Activated naive CD8-positive, alpha-beta T cell treated with anti-CD3 and anti-CD28 coated beads, Interleukin-2, amount 50 U/mL, for 24 hours (primary cell): ENCODE results near the gene F2RL3.
A peak's percentile ranks its signal among the peaks of the same experiment; 100 is the strongest.

Experiments
- ATAC-seq: fragments of 150-1000 bp; cut with Tn5 transposase; one replicate; pipeline ENCODE4 v1.10.0; 2021
- DNase-seq: peaks from one replicate; pipeline ENCODE4 v3.0.0; 2021
- H3K27ac Mint-ChIP-seq: one replicate; pipeline ENCODE4 v1.8.0; 2021; ENCODE audit warnings: mild to moderate bottlenecking, mixed read lengths
- H3K27me3 Mint-ChIP-seq: one replicate; pipeline ENCODE4 v1.8.0; 2021; ENCODE audit warnings: mixed read lengths
- H3K36me3 Mint-ChIP-seq: one replicate; pipeline ENCODE4 v1.8.0; 2021; ENCODE audit warnings: low read depth, mixed read lengths
- H3K4me1 Mint-ChIP-seq: one replicate; pipeline ENCODE4 v1.8.0; 2021; ENCODE audit warnings: mixed read lengths
- H3K4me3 Mint-ChIP-seq: one replicate; pipeline ENCODE4 v1.8.0; 2021; ENCODE audit warnings: mild to moderate bottlenecking, moderate library complexity, mixed read lengths
- H3K9me3 Mint-ChIP-seq: one replicate; pipeline ENCODE4 v1.8.0; 2021; ENCODE audit warnings: mixed read lengths

F2RL3 gene

DNA sequence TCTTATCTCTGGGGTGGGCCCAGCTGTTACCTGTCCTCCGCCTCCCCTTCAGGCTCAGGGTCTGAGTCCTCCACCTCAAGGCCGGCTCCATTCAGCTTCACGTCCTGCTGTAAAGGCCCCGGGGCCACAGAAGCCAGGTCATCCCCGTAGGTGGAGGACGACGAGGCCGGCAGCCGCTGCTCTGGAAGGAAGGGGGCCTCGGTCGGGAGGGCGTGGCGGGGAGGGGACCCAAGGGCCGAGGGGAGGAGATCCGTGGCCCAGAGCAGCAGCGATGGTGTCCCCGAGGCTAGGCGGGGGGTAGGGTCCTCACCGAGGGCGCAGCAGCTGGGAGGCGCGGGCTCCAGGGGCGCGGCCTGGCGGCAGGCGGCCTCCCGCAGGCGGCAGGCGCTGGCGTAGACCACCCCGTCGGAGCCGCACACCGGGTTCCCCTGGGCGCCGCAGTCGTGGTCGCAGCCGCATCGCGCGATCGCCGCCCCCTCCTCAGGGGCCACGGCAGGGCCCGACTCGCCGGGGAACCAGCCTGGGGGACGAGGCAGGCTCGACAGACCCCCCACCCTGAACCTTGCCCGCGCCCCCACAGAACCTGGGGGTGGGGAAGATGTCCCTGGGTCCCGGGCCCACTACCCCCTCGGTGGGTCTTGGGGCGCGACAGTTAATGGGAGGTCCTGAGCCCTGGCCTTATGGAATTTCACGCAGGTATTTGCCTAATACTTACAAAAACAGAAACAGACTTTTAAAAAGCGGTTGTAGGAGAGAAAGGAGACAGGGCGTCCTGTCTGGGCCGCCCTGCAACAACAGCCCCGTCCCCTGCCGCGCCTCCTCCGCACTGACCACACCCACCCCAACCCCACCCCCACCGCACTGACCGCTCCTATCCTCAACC is 7.6 kb downstream of the F2RL3 start:
- Mint-ChIP-seq H3K9me3 (no peaks in the 10 kb centered on the region), H3K4me3 (peak overlapping the region; percentile 36), H3K36me3 (no peaks in the 10 kb centered on the region), H3K27me3 (peaks cover 17% of the 10 kb centered on the region), H3K4me1 (peaks cover 20% of the 10 kb centered on the region), H3K27ac (no peak overlapping the region)
- ATAC-seq: peak; percentile 8
- no peak for DNase-seq

DNA sequence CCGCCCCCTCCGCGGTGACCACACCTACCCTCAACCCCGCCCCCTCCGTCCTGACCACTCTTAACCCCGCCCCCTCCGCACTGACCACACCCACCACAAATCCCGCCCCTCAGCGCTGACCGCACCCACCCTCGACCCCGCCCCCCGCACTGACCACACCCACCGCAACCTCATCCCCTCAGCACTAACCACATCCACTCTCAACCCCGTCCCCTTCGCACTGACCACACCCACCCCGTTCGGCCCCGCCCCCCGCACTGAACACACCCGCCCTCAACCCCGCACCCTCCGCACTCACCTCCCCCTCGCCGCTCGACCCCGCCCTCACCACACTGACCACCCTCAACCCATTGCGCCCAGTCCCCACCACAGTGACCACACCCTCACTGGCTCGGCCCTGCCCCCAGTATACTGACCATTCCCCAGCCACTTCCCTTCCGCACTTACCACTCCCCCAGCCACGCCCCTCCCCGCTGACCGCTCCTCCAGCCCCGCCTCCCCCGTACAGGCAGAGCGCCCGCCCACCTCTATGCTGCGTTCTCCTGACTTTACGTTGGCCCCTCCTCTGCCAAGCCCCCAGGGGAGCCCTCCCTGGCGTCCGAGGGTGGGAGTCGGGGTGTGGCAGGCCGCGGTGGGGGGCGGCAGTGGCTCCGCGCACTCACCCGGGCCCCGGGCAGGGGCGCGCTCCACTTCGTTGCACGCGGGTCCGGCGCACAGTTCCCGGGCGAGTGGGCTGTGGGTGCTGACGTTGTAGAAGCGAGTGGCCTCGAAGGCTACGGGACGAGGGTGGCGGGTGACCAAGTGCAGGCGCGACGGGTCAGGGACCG is 8.4 kb downstream of the F2RL3 start:
- DNase-seq (peak; percentile 77), ATAC-seq (peak; percentile 51)
- Mint-ChIP-seq H3K27ac (no peak overlapping the region), H3K9me3 (no peaks in the 10 kb centered on the region), H3K36me3 (no peaks in the 10 kb centered on the region), H3K4me3 (no peak overlapping the region), H3K4me1 (peaks cover 20% of the 10 kb centered on the region), H3K27me3 (peaks cover 17% of the 10 kb centered on the region)

DNA sequence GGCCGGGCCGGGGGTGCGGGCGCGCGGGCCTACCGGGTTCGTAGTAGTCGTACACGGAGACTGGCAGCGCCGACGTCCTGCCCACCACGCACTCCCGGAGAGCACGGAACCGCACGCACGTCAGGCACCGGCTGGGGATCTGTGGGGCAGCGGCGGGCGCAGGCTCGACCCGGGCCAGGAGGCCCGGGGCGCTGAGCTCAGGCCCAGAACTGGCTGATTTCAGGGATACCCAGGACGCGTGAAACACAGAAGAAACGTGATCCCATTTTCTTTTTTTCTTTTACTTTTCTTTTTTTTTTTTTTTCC is 9.0 kb downstream of the F2RL3 start:
- H3K4me3 Mint-ChIP-seq: peak overlapping the region; percentile 52
- peaks cover 17% of the 10 kb centered on the region for H3K27me3 Mint-ChIP-seq
- no peaks in the 10 kb centered on the region for H3K9me3 Mint-ChIP-seq
- no peak for DNase-seq
- peaks cover 20% of the 10 kb centered on the region for H3K4me1 Mint-ChIP-seq
- no peaks in the 10 kb centered on the region for H3K36me3 Mint-ChIP-seq
- ATAC-seq: no peak
- peak overlapping the region; percentile 56 for H3K27ac Mint-ChIP-seq

DNA sequence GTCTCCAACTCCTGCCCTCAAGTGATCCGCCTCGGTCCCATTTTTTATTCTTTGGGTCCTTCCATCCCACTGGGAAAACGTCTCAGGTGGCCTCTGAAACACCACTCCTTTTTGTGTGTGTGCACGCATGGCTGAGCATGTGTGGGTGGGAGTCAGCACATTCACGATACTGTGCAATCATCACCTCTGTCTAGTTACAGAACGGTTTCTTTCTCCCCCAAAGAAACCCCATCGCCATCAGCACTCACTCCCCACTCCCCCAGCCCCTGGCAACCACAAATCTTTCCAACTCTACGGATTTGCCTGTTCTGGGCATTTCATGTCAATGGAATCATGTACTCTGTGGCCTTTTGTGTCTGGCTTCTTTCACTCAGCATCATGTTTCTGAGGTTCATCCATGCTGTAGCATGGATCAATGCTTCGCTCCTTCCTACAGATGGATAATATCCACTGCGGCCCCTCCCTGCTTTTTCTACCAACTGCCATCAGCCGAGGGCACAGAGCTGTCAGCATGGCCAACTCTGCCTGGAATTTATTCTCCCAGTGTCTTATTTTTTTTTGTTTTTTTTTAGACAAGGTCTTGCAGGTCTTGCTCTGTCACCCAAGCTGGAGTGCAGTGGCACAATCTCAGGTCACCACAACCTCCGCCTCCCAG is 9.7 kb downstream of the F2RL3 start:
- DNase-seq (no peak), ATAC-seq (no peak)
- H3K27ac Mint-ChIP-seq: peak overlapping the region; percentile 56
- H3K4me3 Mint-ChIP-seq: peak overlapping the region; percentile 52
- H3K4me1 Mint-ChIP-seq: peaks cover 17% of the 10 kb centered on the region
- no peaks in the 10 kb centered on the region for H3K9me3 Mint-ChIP-seq
- H3K36me3 Mint-ChIP-seq: no peaks in the 10 kb centered on the region
- H3K27me3 Mint-ChIP-seq: peaks cover 17% of the 10 kb centered on the region

DNA sequence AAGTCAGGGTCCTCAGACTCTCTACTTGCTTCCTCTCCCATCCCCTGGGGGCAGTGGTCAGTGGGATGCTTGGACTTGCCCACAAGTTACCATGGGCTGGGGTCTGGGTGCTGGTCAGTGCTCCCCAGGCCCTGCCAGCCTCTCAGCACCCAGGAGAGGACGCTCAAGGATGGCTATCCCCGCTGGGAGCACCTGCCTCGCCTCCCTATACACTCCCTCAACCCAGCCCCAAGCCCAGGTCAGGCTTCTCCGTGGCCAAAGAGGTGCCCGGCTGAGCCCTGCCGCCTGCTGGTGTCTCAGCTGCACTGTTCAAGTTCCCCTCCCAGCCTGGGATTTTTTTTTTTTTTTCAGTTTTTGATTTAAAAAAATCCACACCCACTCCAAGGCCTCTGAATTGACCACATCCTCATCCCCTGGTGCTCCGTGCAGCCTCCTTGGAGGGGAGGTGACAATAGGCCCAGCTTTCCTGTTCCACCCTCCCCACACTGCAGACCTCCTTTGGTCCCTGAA is 10.8 kb downstream of the F2RL3 start:
- Mint-ChIP-seq H3K27ac (no peak overlapping the region), H3K4me3 (no peak overlapping the region), H3K4me1 (peaks cover 10% of the 10 kb centered on the region), H3K9me3 (no peaks in the 10 kb centered on the region), H3K27me3 (peaks cover 17% of the 10 kb centered on the region), H3K36me3 (no peaks in the 10 kb centered on the region)
- peak; percentile 59 for ATAC-seq
- DNase-seq: peak; percentile 44

DNA sequence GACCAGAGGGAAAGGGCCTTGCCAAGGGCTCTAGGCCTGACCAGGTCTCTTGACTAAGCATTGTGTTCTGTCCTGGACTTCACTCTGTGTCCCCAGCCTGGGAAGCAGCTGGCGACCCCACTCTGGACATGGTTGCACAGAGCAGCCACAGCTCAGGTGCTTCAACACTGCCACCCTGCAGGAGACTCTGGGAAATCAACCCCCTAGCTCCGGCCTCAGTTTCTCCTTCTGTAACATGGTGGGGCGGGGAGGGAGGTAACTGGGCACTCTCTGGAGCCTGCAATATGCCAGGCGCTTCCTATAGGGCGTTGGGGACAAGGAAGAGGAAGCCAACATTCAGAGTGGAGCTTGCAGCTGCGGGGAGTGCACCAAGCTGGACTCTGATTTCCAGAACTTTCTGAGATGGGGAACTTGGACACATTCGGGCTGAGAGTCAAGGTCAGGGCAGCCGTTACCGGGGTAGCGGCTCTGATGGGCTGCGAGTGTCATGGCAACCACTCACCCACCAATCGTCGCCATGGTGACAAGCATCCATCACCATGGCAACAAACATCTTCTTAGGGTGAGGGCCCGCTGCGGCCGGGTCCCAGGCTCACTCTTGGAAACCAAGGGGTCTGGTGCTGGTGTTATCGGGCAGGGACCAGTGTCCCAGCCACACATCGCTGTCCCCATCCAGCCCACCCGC is 12.8 kb downstream of the F2RL3 start:
- no peak for DNase-seq
- H3K36me3 Mint-ChIP-seq: no peaks in the 10 kb centered on the region
- H3K4me3 Mint-ChIP-seq: no peak overlapping the region
- no peak for ATAC-seq
- no peaks in the 10 kb centered on the region for H3K9me3 Mint-ChIP-seq
- H3K27ac Mint-ChIP-seq: no peak overlapping the region
- H3K4me1 Mint-ChIP-seq: peaks cover 10% of the 10 kb centered on the region
- peaks cover 9% of the 10 kb centered on the region for H3K27me3 Mint-ChIP-seq

DNA sequence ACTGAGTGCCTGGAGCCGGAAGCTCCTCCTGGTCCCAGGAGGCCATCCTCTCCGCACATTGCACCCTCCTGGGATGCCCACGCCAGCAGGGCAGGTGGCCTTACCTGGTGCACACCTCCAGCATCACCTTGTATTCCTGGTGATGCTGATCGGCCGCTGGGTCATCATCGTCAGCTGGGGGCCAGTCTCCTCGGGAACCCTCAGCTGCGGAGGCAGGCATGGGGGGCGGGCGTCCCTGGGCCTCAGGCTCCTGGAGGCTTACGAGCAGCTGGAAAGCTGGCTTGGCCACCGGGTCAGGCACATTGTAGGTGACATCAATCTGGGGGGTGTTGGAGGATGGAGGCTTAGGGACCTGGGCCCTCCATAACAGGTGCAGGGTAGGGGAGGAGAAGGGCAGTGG is 13.7 kb downstream of the F2RL3 start:
- Mint-ChIP-seq H3K4me1 (peaks cover 10% of the 10 kb centered on the region), H3K27ac (no peak overlapping the region), H3K27me3 (peaks cover 9% of the 10 kb centered on the region), H3K9me3 (no peaks in the 10 kb centered on the region), H3K36me3 (no peaks in the 10 kb centered on the region), H3K4me3 (no peak overlapping the region)
- DNase-seq: no peak
- ATAC-seq: no peak

DNA sequence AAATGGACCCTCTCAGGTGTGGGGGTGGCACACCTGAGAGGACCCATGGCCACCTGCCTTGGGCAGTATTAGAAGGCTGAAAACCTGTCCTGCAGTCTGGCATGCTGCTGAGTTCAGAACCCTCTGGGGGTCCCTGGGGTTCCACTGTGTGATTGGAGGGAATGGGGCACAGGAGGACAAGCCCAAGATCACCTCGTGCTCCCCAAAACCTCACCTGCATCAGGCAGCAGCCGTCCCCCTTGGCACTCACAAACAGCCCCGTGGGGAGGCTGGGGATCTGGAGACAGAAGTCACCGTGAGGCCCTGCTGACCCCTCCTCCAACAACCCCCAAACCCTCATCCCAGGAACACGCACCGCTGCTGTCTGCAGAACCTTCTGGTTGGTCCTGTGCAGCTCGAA is 14.5 kb downstream of the F2RL3 start:
- ATAC-seq: no peak

DNA sequence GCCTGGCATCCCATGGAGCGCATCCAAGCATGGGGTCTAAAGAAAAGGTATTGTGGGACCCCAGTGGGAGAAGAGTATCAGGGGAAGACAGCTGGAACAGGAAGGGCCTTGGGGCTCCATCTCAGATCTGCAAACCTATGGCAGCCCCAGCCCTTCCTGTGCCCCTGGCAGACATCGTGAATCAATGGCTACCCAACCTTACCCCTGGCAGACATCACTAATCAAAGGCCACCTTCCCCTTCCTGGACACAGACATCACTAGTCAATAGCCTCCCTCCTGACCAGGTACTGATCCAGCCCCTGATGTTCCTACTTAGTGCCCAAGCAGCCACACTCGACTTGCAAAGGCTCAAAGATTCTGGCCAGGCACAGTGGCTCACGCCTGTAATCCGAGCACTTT is 15.8 kb downstream of the F2RL3 start:
- DNase-seq: no peak
- H3K4me3 Mint-ChIP-seq: no peak overlapping the region
- no peaks in the 10 kb centered on the region for H3K36me3 Mint-ChIP-seq

More for the DNA sequence above, 14.5 kb downstream of the F2RL3 start:
- Mint-ChIP-seq H3K9me3 (no peaks in the 10 kb centered on the region), H3K4me3 (no peak overlapping the region), H3K27ac (no peak overlapping the region), H3K4me1 (peaks cover 6% of the 10 kb centered on the region), H3K27me3 (peaks cover 6% of the 10 kb centered on the region), H3K36me3 (no peaks in the 10 kb centered on the region)
- no peak for DNase-seq

DNA sequence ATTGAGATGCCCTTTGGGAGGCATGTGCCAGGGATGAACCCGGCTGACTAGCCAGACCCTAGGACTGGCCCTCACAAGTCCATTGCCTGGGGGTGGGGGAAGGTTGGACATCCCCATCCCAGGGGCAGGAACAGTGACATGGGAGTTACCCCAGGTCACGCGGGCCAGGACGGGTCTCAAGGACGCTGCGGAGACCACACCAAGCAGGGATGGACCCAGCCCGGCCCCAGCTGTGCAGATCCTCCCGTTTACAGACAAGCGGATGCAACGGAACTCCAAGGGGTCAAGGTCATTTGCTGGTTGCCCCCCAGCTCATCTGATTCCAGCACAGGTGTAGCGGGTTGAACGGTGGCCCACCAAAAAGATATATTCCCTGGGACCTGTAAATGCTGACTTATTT is 20.0 kb downstream of the F2RL3 start:
- no peaks in the 10 kb centered on the region for H3K4me1 Mint-ChIP-seq
- no peak for ATAC-seq

More for the DNA sequence above, 15.8 kb downstream of the F2RL3 start:
- ATAC-seq: no peak
- Mint-ChIP-seq H3K9me3 (no peaks in the 10 kb centered on the region), H3K27me3 (no peaks in the 10 kb centered on the region), H3K27ac (no peak overlapping the region), H3K4me1 (peaks cover 4% of the 10 kb centered on the region)

DNA sequence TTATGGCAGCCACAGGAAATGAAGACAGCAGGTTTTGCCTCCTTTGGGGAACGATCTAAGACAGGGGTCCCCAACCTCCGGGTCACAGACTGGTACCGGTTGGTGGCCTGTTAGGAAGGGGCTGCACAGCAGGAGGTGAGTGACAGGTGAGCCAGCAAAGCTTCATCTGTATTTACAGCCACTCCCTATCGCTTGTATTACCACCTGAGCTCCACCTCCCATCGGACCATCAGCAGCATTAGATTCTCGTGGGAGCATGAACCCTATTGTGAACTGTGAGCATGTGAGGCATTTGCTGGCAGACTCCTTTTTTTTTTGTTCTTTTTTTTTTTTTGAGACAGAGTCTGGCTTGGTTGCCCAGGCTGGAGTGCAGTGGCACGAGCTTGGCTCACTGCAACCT is 22.2 kb downstream of the F2RL3 start:
- Mint-ChIP-seq H3K4me3 (no peak overlapping the region), H3K27ac (no peak overlapping the region), H3K27me3 (no peaks in the 10 kb centered on the region), H3K9me3 (peaks cover 20% of the 10 kb centered on the region), H3K36me3 (peaks cover 4% of the 10 kb centered on the region), H3K4me1 (no peaks in the 10 kb centered on the region)
- ATAC-seq (no peak), DNase-seq (no peak)

More for the DNA sequence above, 20.0 kb downstream of the F2RL3 start:
- Mint-ChIP-seq H3K4me3 (no peak overlapping the region), H3K36me3 (peaks cover 4% of the 10 kb centered on the region), H3K27me3 (no peaks in the 10 kb centered on the region), H3K9me3 (peaks cover 18% of the 10 kb centered on the region), H3K27ac (no peak overlapping the region)
- no peak for DNase-seq

DNA sequence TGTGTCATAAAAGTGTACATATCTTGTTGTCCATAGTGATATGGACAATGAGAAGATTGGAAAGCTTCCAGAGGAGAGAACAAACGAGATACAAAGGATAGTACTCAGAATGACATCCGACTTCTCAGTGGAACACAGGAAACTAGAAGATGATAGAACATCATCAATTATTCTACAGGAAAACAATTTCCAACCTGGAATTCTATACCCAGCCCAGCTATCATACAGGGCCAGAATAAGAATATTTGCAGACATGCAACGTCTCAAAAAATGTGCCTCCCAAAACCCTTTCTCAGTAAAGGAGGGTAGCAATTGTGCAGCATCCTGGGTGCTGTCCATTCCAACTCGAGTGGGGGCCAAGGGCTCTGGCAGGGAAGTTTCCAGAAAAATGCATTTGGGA is 24.0 kb downstream of the F2RL3 start:
- ATAC-seq (no peak), DNase-seq (no peak)
- Mint-ChIP-seq H3K27me3 (peaks cover 3% of the 10 kb centered on the region), H3K4me3 (no peak overlapping the region), H3K9me3 (peaks cover 20% of the 10 kb centered on the region), H3K36me3 (peaks cover 4% of the 10 kb centered on the region), H3K27ac (no peak overlapping the region), H3K4me1 (no peaks in the 10 kb centered on the region)

DNA sequence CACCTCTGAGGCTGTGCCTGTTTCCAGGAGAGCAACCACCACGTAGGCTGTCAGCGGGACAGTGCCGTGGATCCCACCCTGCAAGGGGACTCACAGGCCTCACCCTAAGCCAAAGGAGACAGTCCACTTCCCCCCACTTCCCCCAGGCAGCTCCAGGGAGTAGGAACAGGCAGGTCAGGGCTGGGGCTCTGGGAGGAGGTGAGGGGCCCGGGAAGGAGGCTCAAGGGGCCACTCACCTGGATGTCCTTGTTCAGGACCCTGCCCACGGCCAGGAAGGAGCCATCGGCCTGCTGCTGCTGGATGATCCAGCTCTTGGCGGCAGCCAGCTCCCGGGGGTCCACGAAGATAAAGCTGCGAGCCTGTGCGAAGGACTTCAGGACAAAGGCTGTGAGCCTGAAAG is 25.6 kb downstream of the F2RL3 start:
- no peaks in the 10 kb centered on the region for H3K4me1 Mint-ChIP-seq
- DNase-seq (no peak), ATAC-seq (no peak)
- H3K36me3 Mint-ChIP-seq: peaks cover 4% of the 10 kb centered on the region
- peaks cover 20% of the 10 kb centered on the region for H3K9me3 Mint-ChIP-seq
- H3K4me3 Mint-ChIP-seq: no peak overlapping the region
- H3K27ac Mint-ChIP-seq: no peak overlapping the region
- H3K27me3 Mint-ChIP-seq: peaks cover 3% of the 10 kb centered on the region

DNA sequence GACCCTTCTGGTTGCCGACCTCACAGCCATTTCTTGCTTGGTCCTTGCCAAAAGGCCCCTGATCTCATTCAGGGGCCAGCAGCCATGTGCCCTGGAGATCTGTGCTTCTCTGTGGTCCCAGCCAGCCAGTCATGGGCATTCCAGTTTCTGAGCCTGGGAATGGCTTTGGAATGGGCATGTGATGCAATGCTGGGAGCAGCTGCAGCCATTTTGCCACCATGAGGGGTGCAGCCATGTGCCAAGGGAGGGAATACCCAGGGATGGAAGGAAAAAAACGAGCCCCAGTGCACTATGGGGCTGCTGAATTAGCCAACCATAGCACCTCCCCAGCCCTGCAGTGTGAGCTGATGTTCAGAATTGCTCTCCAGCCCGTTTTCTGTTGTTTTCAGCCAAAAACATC is 26.3 kb downstream of the F2RL3 start:
- H3K36me3 Mint-ChIP-seq: peaks cover 4% of the 10 kb centered on the region
- H3K9me3 Mint-ChIP-seq: peaks cover 20% of the 10 kb centered on the region
- DNase-seq (no peak), ATAC-seq (no peak)
- H3K27me3 Mint-ChIP-seq: peaks cover 3% of the 10 kb centered on the region
- H3K4me1 Mint-ChIP-seq: no peaks in the 10 kb centered on the region
- H3K27ac Mint-ChIP-seq: no peak overlapping the region
- no peak overlapping the region for H3K4me3 Mint-ChIP-seq
